Naive thymus-derived CD4-positive, alpha-beta T cell (primary cell): ENCODE measurements around the gene ATXN3. TPM values are rescaled to one million over a fixed set of nuclear protein-coding genes. Genes with fewer than 3 reads are reported as not detected.

Experiments used
- ATAC-seq: fragments of 150-1000 bp; cut with Tn5 transposase; 2 replicates; pipeline ENCODE4 v1.10.0; 2021; ENCODE audit warnings: mild to moderate bottlenecking, moderate library complexity
- CTCF ChIA-PET: fragments of 350-600 bp; sonication (Branson Sonifier 250); formaldehyde crosslinking; loops from one replicate; lab custom pipeline; 2021; ENCODE audit warnings: antibody characterized with exemption; lab: Charles Lee
- POLR2A ChIA-PET: fragments of 350-600 bp; sonication (Branson Sonifier 250); formaldehyde crosslinking; loops from one replicate; lab custom pipeline; 2021; ENCODE audit warnings: antibody characterized with exemption, inconsistent platforms; lab: Charles Lee
- DNase-seq, 9 donors: peaks; one replicate each; pipeline versions ENCODE4 v3.0.0 to v3.0.0-alpha.2; 2020 to 2022; ENCODE audit warnings: mixed read lengths in 1 of 9
- H3K27ac ChIP-seq: one replicate; pipeline ENCODE4 v1.7.0; 2013; ENCODE audit warnings: mild to moderate bottlenecking, low read depth, low read length, moderate library complexity
- H3K27me3 ChIP-seq, 2 donors: one replicate each; pipeline ENCODE4 v1.7.0; 2013; ENCODE audit warnings: low read length in 2 of 2, mild to moderate bottlenecking in 2 of 2, moderate library complexity in 2 of 2; ENCODE audit not compliant: control insufficient read depth in 2 of 2, insufficient read depth in 2 of 2
- H3K36me3 ChIP-seq, 3 experiments: 1 replicate in 2 of 3; 2 replicates in 1 of 3; pipeline ENCODE4 v1.7.0; 2013; ENCODE audit warnings: low read length in 3 of 3, mild to moderate bottlenecking in 3 of 3, moderate library complexity in 1 of 3; ENCODE audit not compliant: insufficient read depth in 3 of 3, control insufficient read depth in 2 of 3
- H3K4me1 ChIP-seq, 2 donors: one replicate each; pipeline ENCODE4 v1.7.0; 2013; ENCODE audit warnings: low read length in 2 of 2, mild to moderate bottlenecking in 2 of 2, moderate library complexity in 1 of 2; ENCODE audit not compliant: control insufficient read depth in 2 of 2, insufficient read depth in 2 of 2
- H3K4me3 ChIP-seq: 2 replicates; pipeline ENCODE4 v1.7.0; 2013; ENCODE audit warnings: mild to moderate bottlenecking, low read length
- H3K9me3 ChIP-seq, 3 experiments: 1 replicate in 2 of 3; 2 replicates in 1 of 3; pipeline ENCODE4 v1.7.0; 2013; ENCODE audit warnings: low read length in 3 of 3; ENCODE audit not compliant: control insufficient read depth in 2 of 3
- H3K27ac Mint-ChIP-seq, 9 donors: one replicate each; pipeline ENCODE4 v1.8.0; 2020 to 2022; ENCODE audit warnings: mixed read lengths in 9 of 9, mild to moderate bottlenecking in 8 of 9, moderate library complexity in 5 of 9, inconsistent platforms in 2 of 9
- H3K27me3 Mint-ChIP-seq, 5 donors: one replicate each; pipeline ENCODE4 v1.8.0; 2021 to 2022; ENCODE audit warnings: mixed read lengths in 5 of 5, mild to moderate bottlenecking in 1 of 5
- H3K36me3 Mint-ChIP-seq, 5 donors: one replicate each; pipeline ENCODE4 v1.8.0; 2020 to 2022; ENCODE audit warnings: mixed read lengths in 5 of 5, mild to moderate bottlenecking in 3 of 5, inconsistent platforms in 1 of 5
- H3K4me1 Mint-ChIP-seq, 7 donors: one replicate each; pipeline ENCODE4 v1.8.0; 2020 to 2022; ENCODE audit warnings: mixed read lengths in 7 of 7, mild to moderate bottlenecking in 3 of 7, inconsistent platforms in 1 of 7
- H3K4me3 Mint-ChIP-seq, 10 donors: one replicate each; pipeline ENCODE4 v1.8.0; 2020 to 2022; ENCODE audit warnings: mild to moderate bottlenecking in 10 of 10, mixed read lengths in 10 of 10, moderate library complexity in 6 of 10, inconsistent platforms in 2 of 10
- H3K9me3 Mint-ChIP-seq, 11 donors: one replicate each; pipeline ENCODE4 v1.8.0; 2020 to 2022; ENCODE audit warnings: mixed read lengths in 11 of 11, mild to moderate bottlenecking in 4 of 11, inconsistent platforms in 1 of 11, moderate library complexity in 1 of 11
- intact Hi-C, 2 donors: fragments of 100-400 bp; cut with micrococcal nuclease; formaldehyde crosslinking; loops; one replicate each; pipeline ENCODE4 v1.15.1; 2023
- polyA plus RNA-seq, 2 donors: library from polyadenylated mRNA; unstranded; fragments of 300-500 nt; fragmentation: Illumina TruSeq; gene quantifications; one replicate each; pipeline ENCODE4 v1.2.3, GENCODE V29; 2021
- total RNA-seq, 6 experiments: library from RNA in 5 of 6; stranded (reverse) in 5 of 6; gene quantifications; 1 replicate in 5 of 6; 2 replicates in 1 of 6; pipeline ENCODE4 v1.2.3 and lab custom pipeline; 2021 to 2026

ATXN3 gene
- total and polyA plus RNA-seq, 7 experiments from 2014 or later = 15.5 to 54.9 (median 31.2) TPM

GRCh38 chr14:92010644-92011043, 95.7 kb downstream of the ATXN3 start:
- H3K36me3 ChIP-seq = peaks cover 0 to 50% (median 5%) of the 10 kb centered on the region in 3 experiments
- Mint-ChIP-seq H3K27ac (peak overlapping the region in 1 of 9 donors; percentile 23), H3K36me3 (peaks cover 4 to 49% (median 37%) of the 10 kb centered on the region in 5 donors), H3K27me3 (no peaks in the 10 kb centered on the region), H3K4me1 (peaks cover 9 to 27% (median 22%) of the 10 kb centered on the region in 7 donors), H3K9me3 (no peaks in the 10 kb centered on the region), H3K4me3 (no peak overlapping the region)
- POLR2A ChIA-PET = interaction anchor here (1.0 kb wide), 1 partner anchor 29 kb away, joined by 4 read pairs; the partner anchor contains the start of gene TRIP11
- no peak overlapping the region for H3K27ac ChIP-seq
- intact Hi-C loops = no loop called here
- no peaks in the 10 kb centered on the region for H3K27me3 ChIP-seq
- CTCF ChIA-PET = interaction anchor here (1.2 kb wide), 1 partner anchor 14 kb away, joined by 4 read pairs; no protein-coding TSS in a partner anchor
- no peak for ATAC-seq
- no peak overlapping the region for H3K4me3 ChIP-seq
- H3K4me1 ChIP-seq = peaks cover 0 to 5% of the 10 kb centered on the region in 2 donors
- no peak for DNase-seq
- H3K9me3 ChIP-seq = no peaks in the 10 kb centered on the region

DNA sequence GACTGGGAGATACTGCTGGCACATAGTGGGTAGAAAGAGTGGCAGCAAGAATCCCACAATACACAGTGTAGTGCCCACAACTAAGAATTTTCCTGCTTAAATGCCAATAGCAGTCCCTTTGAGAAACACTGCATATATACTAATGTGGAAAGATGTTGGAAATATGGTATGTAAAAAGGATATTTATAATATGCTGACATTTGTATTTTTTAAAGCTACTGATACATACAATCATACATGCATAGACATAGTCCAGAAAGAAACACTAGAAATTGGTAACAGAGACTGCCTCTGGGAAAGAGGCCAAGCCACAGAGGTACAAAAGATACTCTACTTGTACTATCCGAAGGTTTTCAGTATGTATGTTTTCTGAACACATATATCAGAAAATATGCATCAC, 96.8 kb downstream of the ATXN3 start:
- no peak for DNase-seq
- no peak for ATAC-seq
- peaks cover 16 to 37% (median 32%) of the 10 kb centered on the region in 7 donors for H3K4me1 Mint-ChIP-seq
- H3K4me1 ChIP-seq = peaks cover 0 to 14% of the 10 kb centered on the region in 2 donors
- H3K9me3 Mint-ChIP-seq = no peaks in the 10 kb centered on the region
- H3K27ac ChIP-seq = no peak overlapping the region
- no peak overlapping the region for H3K4me3 Mint-ChIP-seq
- CTCF ChIA-PET = interaction anchor here (1.2 kb wide), 1 partner anchor 13 kb away, joined by 4 read pairs; no protein-coding TSS in a partner anchor
- H3K27me3 Mint-ChIP-seq = no peaks in the 10 kb centered on the region
- no peak overlapping the region for H3K4me3 ChIP-seq
- intact Hi-C loops = loop anchor here in 1 of 2 donors (5.0 to 10.0 kb wide), 2 partner anchors 33 to 295 kb away; partner anchors contain the start of gene TRIP11
- H3K36me3 Mint-ChIP-seq = peaks cover 4 to 48% (median 43%) of the 10 kb centered on the region in 5 donors
- peaks cover 0 to 41% (median 5%) of the 10 kb centered on the region in 3 experiments for H3K36me3 ChIP-seq
- no peaks in the 10 kb centered on the region for H3K9me3 ChIP-seq
- POLR2A ChIA-PET = interaction anchor here (0.6 kb wide), 1 partner anchor 842 kb away, joined by 6 read pairs; no protein-coding TSS in a partner anchor
- peak overlapping the region in 3 of 9 donors; percentile 33 to 51 (median 46) for H3K27ac Mint-ChIP-seq
- no peaks in the 10 kb centered on the region for H3K27me3 ChIP-seq

Other genes with a start within 250 kb of the ATXN3 start
- 100 to 1,000 TPM; 158 to 301 (median 246) TPM for gene TC2N, start 239.0 kb downstream of the ATXN3 start, total RNA-seq
- 100 to 1,000 TPM; 167 to 193 TPM for gene TC2N, start 239.0 kb downstream of the ATXN3 start, polyA plus RNA-seq
- 10 to 100 TPM in 2 of 5 experiments, 1 to 10 TPM in 3; 2.9 to 11.7 (median 7.2) TPM for gene FBLN5, start 158.9 kb downstream of the ATXN3 start, total RNA-seq
- 10 to 100 TPM; 30.5 to 53.3 TPM for gene FBLN5, start 158.9 kb downstream of the ATXN3 start, polyA plus RNA-seq
- 10 to 100 TPM; 34.1 to 72.4 (median 58.4) TPM for gene TRIP11, start 66.5 kb downstream of the ATXN3 start, total RNA-seq
- gene TRIP11, start 66.5 kb downstream of the ATXN3 start, polyA plus RNA-seq = 10 to 100 TPM; 46.1 to 74.8 TPM
- gene NDUFB1, start 15.1 kb upstream of the ATXN3 start, total RNA-seq = 100 to 1,000 TPM in 2 of 5 experiments, 10 to 100 TPM in 3; 55.1 to 107 (median 89.7) TPM
- 100 to 1,000 TPM; 245 to 418 TPM for gene NDUFB1, start 15.1 kb upstream of the ATXN3 start, polyA plus RNA-seq
- gene CPSF2, start 15.4 kb upstream of the ATXN3 start, total RNA-seq = 10 to 100 TPM; 30.2 to 77.4 (median 60.4) TPM
- gene CPSF2, start 15.4 kb upstream of the ATXN3 start, polyA plus RNA-seq = 10 to 100 TPM; 25.2 to 25.5 TPM
- 10 to 100 TPM in 1 of 5 experiments, 1 to 10 TPM in 1, under 1 TPM in 1, not detected in 2; 0.10 to 15.3 (median 2.1) TPM for gene SLC24A4, start 216.6 kb upstream of the ATXN3 start, total RNA-seq
- gene SLC24A4, start 216.6 kb upstream of the ATXN3 start, polyA plus RNA-seq = not detected